ENCODE measurements around the gene NDUFA11.

NDUFA11 gene

GRCh38 chr19:5951338-5951861, 47.8 kb upstream of the NDUFA11 start:
- Histone ChIP-seq H3K9me3 (ENCODE audit: insufficient read depth, low read length) (no peaks in the 10 kb centered on the region), H3K79me2 (ENCODE audit: low read length) (peaks cover 98% of the 10 kb centered on the region), H3K4me3 (ENCODE audit: low read length) (peak overlapping the region; percentile 68), H3K27me3 (ENCODE audit: low read depth, low read length) (no peaks in the 10 kb centered on the region), H2AFZ (ENCODE audit: low read depth, low read length) (no peak overlapping the region), H3K4me2 (ENCODE audit: low read length) (peak overlapping the region; percentile 87), H3K4me1 (ENCODE audit: low read length) (peaks cover 51% of the 10 kb centered on the region), H3K36me3 (replicated peaks; ENCODE audit: low read depth, low read length) (peaks cover 47% of the 10 kb centered on the region), H3K9ac (ENCODE audit: low read length) (peak overlapping the region; percentile 26; the same call in 1 of the 2 replicates), H4K20me1 (ENCODE audit: insufficient read depth, low read length) (peaks cover 88% of the 10 kb centered on the region), H3K27ac (ENCODE audit: low read length) (peak overlapping the region; percentile 57)
- TF ChIP-seq, protein P1, sequence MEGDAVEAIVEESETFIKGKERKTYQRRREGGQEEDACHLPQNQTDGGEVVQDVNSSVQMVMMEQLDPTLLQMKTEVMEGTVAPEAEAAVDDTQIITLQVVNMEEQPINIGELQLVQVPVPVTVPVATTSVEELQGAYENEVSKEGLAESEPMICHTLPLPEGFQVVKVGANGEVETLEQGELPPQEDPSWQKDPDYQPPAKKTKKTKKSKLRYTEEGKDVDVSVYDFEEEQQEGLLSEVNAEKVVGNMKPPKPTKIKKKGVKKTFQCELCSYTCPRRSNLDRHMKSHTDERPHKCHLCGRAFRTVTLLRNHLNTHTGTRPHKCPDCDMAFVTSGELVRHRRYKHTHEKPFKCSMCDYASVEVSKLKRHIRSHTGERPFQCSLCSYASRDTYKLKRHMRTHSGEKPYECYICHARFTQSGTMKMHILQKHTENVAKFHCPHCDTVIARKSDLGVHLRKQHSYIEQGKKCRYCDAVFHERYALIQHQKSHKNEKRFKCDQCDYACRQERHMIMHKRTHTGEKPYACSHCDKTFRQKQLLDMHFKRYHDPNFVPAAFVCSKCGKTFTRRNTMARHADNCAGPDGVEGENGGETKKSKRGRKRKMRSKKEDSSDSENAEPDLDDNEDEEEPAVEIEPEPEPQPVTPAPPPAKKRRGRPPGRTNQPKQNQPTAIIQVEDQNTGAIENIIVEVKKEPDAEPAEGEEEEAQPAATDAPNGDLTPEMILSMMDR (IDR thresholded peaks at IDR 0.05; ENCODE audit: low read depth, low read length): no peak
- TF ChIP-seq EZH2phosphoT487 (IDR thresholded peaks at IDR 0.05; ENCODE audit: low read depth): no peak

GRCh38 chr19:5950741-5951140, 47.2 kb upstream of the NDUFA11 start:
- peaks cover 88% of the 10 kb centered on the region for H4K20me1 ChIP-seq (ENCODE audit: insufficient read depth, low read length)

DNA sequence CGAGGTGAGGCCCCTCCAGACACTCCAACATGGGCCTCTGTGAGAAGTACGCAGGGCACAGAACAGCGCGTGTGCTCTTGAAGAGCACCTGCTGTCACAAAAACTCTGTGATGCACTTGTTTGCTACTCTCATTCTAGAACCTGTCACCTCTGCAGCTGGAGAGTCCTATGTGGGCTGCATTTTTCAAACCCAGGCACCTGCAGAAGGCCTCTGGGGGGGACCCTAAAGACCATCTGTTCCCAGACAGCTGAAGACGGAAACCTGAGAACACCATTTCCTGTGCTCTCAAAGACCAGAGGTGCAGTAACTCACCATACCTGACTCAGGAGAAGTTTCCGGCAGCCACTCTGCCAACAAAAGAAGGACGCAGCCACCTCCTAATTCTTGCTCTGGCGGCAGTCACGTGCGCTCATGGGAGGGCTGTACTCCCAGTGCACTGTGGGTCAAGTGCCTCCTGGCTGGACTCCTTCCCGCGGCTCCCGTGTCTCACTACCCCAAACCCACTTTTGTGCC, 46.3 kb upstream of the NDUFA11 start:
- Histone ChIP-seq H3K9ac (ENCODE audit: low read length) (no peak overlapping the region), H3K4me2 (ENCODE audit: low read length) (peak overlapping the region; percentile 6), H3K9me3 (ENCODE audit: insufficient read depth, low read length) (no peaks in the 10 kb centered on the region), H3K4me1 (ENCODE audit: low read length) (peaks cover 46% of the 10 kb centered on the region), H3K27me3 (ENCODE audit: low read depth, low read length) (no peaks in the 10 kb centered on the region), H3K27ac (ENCODE audit: low read length) (peak overlapping the region; percentile 3; the same call in 1 of the 2 replicates), H2AFZ (ENCODE audit: low read depth, low read length) (no peak overlapping the region), H3K36me3 (replicated peaks; ENCODE audit: low read depth, low read length) (peaks cover 49% of the 10 kb centered on the region), H3K79me2 (ENCODE audit: low read length) (peaks cover 98% of the 10 kb centered on the region), H3K4me3 (ENCODE audit: low read length) (no peak overlapping the region), H4K20me1 (ENCODE audit: insufficient read depth, low read length) (peaks cover 85% of the 10 kb centered on the region)
- TF ChIP-seq, protein P1 (IDR thresholded peaks at IDR 0.05; ENCODE audit: low read depth, low read length): no peak
- TF ChIP-seq EZH2phosphoT487 (IDR thresholded peaks at IDR 0.05; ENCODE audit: low read depth): no peak

More at GRCh38 chr19:5950741-5951140, 47.2 kb upstream of the NDUFA11 start:
- Histone ChIP-seq H3K4me3 (ENCODE audit: low read length) (no peak overlapping the region), H3K4me2 (ENCODE audit: low read length) (peak overlapping the region; percentile 87), H3K4me1 (ENCODE audit: low read length) (peaks cover 50% of the 10 kb centered on the region), H3K9me3 (ENCODE audit: insufficient read depth, low read length) (no peaks in the 10 kb centered on the region), H3K27ac (ENCODE audit: low read length) (no peak overlapping the region), H3K36me3 (replicated peaks; ENCODE audit: low read depth, low read length) (peaks cover 48% of the 10 kb centered on the region), H3K9ac (ENCODE audit: low read length) (no peak overlapping the region), H3K27me3 (ENCODE audit: low read depth, low read length) (no peaks in the 10 kb centered on the region), H2AFZ (ENCODE audit: low read depth, low read length) (no peak overlapping the region), H3K79me2 (ENCODE audit: low read length) (peaks cover 98% of the 10 kb centered on the region)
- TF ChIP-seq, protein P1 (IDR thresholded peaks at IDR 0.05; ENCODE audit: low read depth, low read length): no peak
- no peak for TF ChIP-seq EZH2phosphoT487 (IDR thresholded peaks at IDR 0.05; ENCODE audit: low read depth)

DNA sequence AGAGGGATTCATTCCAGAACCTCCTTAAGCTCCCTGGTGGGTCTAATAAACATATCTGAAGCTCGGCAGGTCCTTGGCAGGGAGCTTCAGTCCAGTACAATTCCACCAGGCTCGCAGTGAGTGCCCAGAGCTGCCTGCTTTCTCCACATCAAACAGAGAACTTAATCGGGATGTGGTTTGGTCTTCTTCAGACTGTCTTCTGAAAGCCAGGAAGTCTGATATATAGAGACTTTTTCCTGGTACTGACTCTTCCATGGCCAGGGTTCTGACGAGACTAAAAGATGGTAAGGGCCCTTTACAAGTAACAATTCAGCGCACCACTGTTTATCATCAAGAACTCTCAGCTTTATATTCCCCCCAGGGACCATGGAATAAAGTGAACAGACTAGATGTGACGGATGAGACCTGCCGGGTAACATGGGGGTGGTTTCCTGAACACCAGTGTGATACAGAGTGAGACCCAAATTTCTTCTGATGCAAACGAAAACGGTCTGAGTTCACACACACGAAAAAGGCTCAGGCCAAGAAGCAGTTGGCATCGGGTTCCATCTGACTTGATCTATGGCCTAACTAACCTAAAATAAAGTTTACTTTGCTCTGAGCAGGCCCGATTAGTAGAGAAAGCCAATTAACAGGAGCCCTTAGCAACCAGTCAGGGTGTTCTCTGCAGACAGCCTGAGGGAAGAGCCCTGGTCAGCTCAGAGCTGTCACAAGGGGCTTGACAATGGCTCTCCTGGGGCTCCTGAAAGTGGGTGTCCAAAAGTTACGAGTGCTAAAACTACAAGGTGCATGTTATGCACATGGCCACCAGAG, 45.4 kb upstream of the NDUFA11 start:
- H3K27ac ChIP-seq (ENCODE audit: low read length): no peak overlapping the region
- peaks cover 47% of the 10 kb centered on the region for H3K36me3 ChIP-seq (replicated peaks; ENCODE audit: low read depth, low read length)
- no peak overlapping the region for H3K4me3 ChIP-seq (ENCODE audit: low read length)
- no peak overlapping the region for H2AFZ ChIP-seq (ENCODE audit: low read depth, low read length)
- peaks cover 98% of the 10 kb centered on the region for H3K79me2 ChIP-seq (ENCODE audit: low read length)
- H4K20me1 ChIP-seq (ENCODE audit: insufficient read depth, low read length): peaks cover 85% of the 10 kb centered on the region
- H3K9ac ChIP-seq (ENCODE audit: low read length): no peak overlapping the region
- no peaks in the 10 kb centered on the region for H3K9me3 ChIP-seq (ENCODE audit: insufficient read depth, low read length)
- no peak overlapping the region for H3K4me2 ChIP-seq (ENCODE audit: low read length)
- TF ChIP-seq, protein P1 (IDR thresholded peaks at IDR 0.05; ENCODE audit: low read depth, low read length): no peak
- TF ChIP-seq EZH2phosphoT487 (IDR thresholded peaks at IDR 0.05; ENCODE audit: low read depth): no peak
- H3K27me3 ChIP-seq (ENCODE audit: low read depth, low read length): no peaks in the 10 kb centered on the region
- peaks cover 46% of the 10 kb centered on the region for H3K4me1 ChIP-seq (ENCODE audit: low read length)

Data from OCI-LY3 (cell line).